Progenitor cell of endocrine pancreas (in vitro differentiated cells): ENCODE data around the gene PROK1. TPM values are rescaled to one million over a fixed set of nuclear protein-coding genes. Genes with fewer than 3 reads are reported as not detected.

ENCODE experiments used
- DNase-seq: peaks from one replicate; pipeline ENCODE4 v3.0.0; 2021; ENCODE audit warnings: low spot score; ENCODE audit not compliant: unreplicated experiment
- H3K27ac Mint-ChIP-seq: 2 replicates; pipeline ENCODE4 v1.8.0; 2021; ENCODE audit warnings: mild to moderate bottlenecking, moderate library complexity, mixed read lengths
- H3K27me3 Mint-ChIP-seq: 2 replicates; pipeline ENCODE4 v1.8.0; 2021; ENCODE audit warnings: mixed read lengths
- H3K36me3 Mint-ChIP-seq: 2 replicates; pipeline ENCODE4 v1.8.0; 2022; ENCODE audit warnings: mixed read lengths; ENCODE audit not compliant: insufficient read depth
- H3K4me1 Mint-ChIP-seq: 2 replicates; pipeline ENCODE4 v1.8.0; 2021; ENCODE audit warnings: low read depth, mixed read lengths
- H3K4me3 Mint-ChIP-seq: 2 replicates; pipeline ENCODE4 v1.8.0; 2021; ENCODE audit warnings: low read depth, mild to moderate bottlenecking, moderate library complexity, mixed read lengths
- H3K9me3 Mint-ChIP-seq: 2 replicates; pipeline ENCODE4 v1.8.0; 2021; ENCODE audit warnings: low read depth, mixed read lengths
- CTCF ChIP-seq: fragments of 200-600 bp; sonication (generic); IDR thresholded peaks from one replicate; pipeline ENCODE4 v1.5.0; 2021; ENCODE audit warnings: antibody characterized with exemption, mild to moderate bottlenecking; ENCODE audit not compliant: unreplicated experiment
- total RNA-seq: library from RNA; stranded (reverse); gene quantifications from 2 replicates; pipeline ENCODE4 v1.2.1, GENCODE V29; 2021

Gene PROK1
- total RNA-seq, 1 donor from 2014 or later = not detected

GRCh38 chr1:110474444-110474843 is 23.5 kb downstream of the PROK1 start:
- H3K27ac Mint-ChIP-seq = no peak overlapping the region
- peaks cover 6% of the 10 kb centered on the region for H3K27me3 Mint-ChIP-seq
- no peak for TF ChIP-seq CTCF
- H3K4me1 Mint-ChIP-seq = peaks cover 24% of the 10 kb centered on the region
- DNase-seq = no peak
- H3K9me3 Mint-ChIP-seq = no peaks in the 10 kb centered on the region
- H3K36me3 Mint-ChIP-seq = no peaks in the 10 kb centered on the region
- no peak overlapping the region for H3K4me3 Mint-ChIP-seq

GRCh38 chr1:110475362-110476027 is 24.5 kb downstream of the PROK1 start:
- Mint-ChIP-seq H3K9me3 (no peaks in the 10 kb centered on the region), H3K27ac (no peak overlapping the region), H3K4me1 (peaks cover 25% of the 10 kb centered on the region), H3K4me3 (no peak overlapping the region), H3K36me3 (no peaks in the 10 kb centered on the region), H3K27me3 (peaks cover 14% of the 10 kb centered on the region)
- no peak for TF ChIP-seq CTCF
- no peak for DNase-seq

- TF ChIP-seq CTCF = no peak
- no peak for DNase-seq
- H3K4me3 Mint-ChIP-seq = no peak overlapping the region
- peaks cover 14% of the 10 kb centered on the region for H3K27me3 Mint-ChIP-seq
- no peak overlapping the region for H3K27ac Mint-ChIP-seq
- H3K36me3 Mint-ChIP-seq = no peaks in the 10 kb centered on the region
- H3K9me3 Mint-ChIP-seq = no peaks in the 10 kb centered on the region
- peaks cover 25% of the 10 kb centered on the region for H3K4me1 Mint-ChIP-seq
These were observed 25.2 kb downstream of the PROK1 start for GRCh38 chr1:110476028-110476765.

GRCh38 chr1:110477041-110477440 is 26.1 kb downstream of the PROK1 start:
- Mint-ChIP-seq H3K27me3 (peaks cover 15% of the 10 kb centered on the region), H3K9me3 (no peaks in the 10 kb centered on the region), H3K27ac (peak overlapping the region; percentile 83), H3K36me3 (no peaks in the 10 kb centered on the region), H3K4me1 (peaks cover 25% of the 10 kb centered on the region), H3K4me3 (no peak overlapping the region)
- no peak for TF ChIP-seq CTCF
- no peak for DNase-seq

- H3K4me3 Mint-ChIP-seq = no peak overlapping the region
- TF ChIP-seq CTCF = peak; percentile 41
- peaks cover 25% of the 10 kb centered on the region for H3K4me1 Mint-ChIP-seq
- H3K27me3 Mint-ChIP-seq = peaks cover 19% of the 10 kb centered on the region
- H3K9me3 Mint-ChIP-seq = no peaks in the 10 kb centered on the region
- H3K27ac Mint-ChIP-seq = peak overlapping the region; percentile 83
- no peaks in the 10 kb centered on the region for H3K36me3 Mint-ChIP-seq
- DNase-seq = no peak
These were observed 26.6 kb downstream of the PROK1 start for GRCh38 chr1:110477445-110477957.
